NCI-H2227 treated with DMSO at 0.1 percent for 48 hours (cell line): Measurements from ENCODE around the gene DLGAP4.
"Not testable (repeated sequence)": the region's sequence is repeated elsewhere in the genome, so short reads cannot be mapped to it uniquely, and the experiment has no call there.

Experiments
- DNase-seq: peaks from one replicate; lab custom pipeline; 2025; lab: John Stamatoyannopoulos, UW

The DLGAP4 gene

GRCh38 chr20:36355469-36356171 lies 49.5 kb downstream of the DLGAP4 start:
- no peak for DNase-seq

GRCh38 chr20:36359668-36360406 lies 53.7 kb downstream of the DLGAP4 start:
- no peak for DNase-seq

- no peak for DNase-seq
Observed at GRCh38 chr20:36360429-36360828, 54.3 kb downstream of the DLGAP4 start.

- DNase-seq = no peak
Observed at GRCh38 chr20:36361406-36361805, 55.3 kb downstream of the DLGAP4 start.

GRCh38 chr20:36362261-36362660 lies 56.1 kb downstream of the DLGAP4 start:
- DNase-seq = no peak

- DNase-seq = no peak
Observed at GRCh38 chr20:36362978-36363713, 57.0 kb downstream of the DLGAP4 start.

- DNase-seq = no peak
Observed at GRCh38 chr20:36364506-36364905, 58.4 kb downstream of the DLGAP4 start.

- DNase-seq = no peak
Observed at GRCh38 chr20:36366623-36367369, 60.7 kb downstream of the DLGAP4 start.

GRCh38 chr20:36367370-36367745 lies 61.2 kb downstream of the DLGAP4 start:
- no peak for DNase-seq

GRCh38 chr20:36367907-36368799 lies 62.0 kb downstream of the DLGAP4 start:
- DNase-seq = no peak

GRCh38 chr20:36368869-36369268 lies 62.7 kb downstream of the DLGAP4 start:
- no peak for DNase-seq

GRCh38 chr20:36369739-36370138 lies 63.6 kb downstream of the DLGAP4 start:
- no peak for DNase-seq

GRCh38 chr20:36370991-36371790 lies 65.1 kb downstream of the DLGAP4 start:
- no peak for DNase-seq

GRCh38 chr20:36372666-36373065 lies 66.5 kb downstream of the DLGAP4 start:
- DNase-seq = no peak

- DNase-seq = no peak
Observed at GRCh38 chr20:36373089-36373488, 67.0 kb downstream of the DLGAP4 start.

GRCh38 chr20:36374995-36375394 lies 68.9 kb downstream of the DLGAP4 start:
- DNase-seq = no peak

GRCh38 chr20:36377348-36378326 lies 71.5 kb downstream of the DLGAP4 start:
- DNase-seq = no peak

GRCh38 chr20:36378686-36379085 lies 72.5 kb downstream of the DLGAP4 start:
- DNase-seq = no peak

GRCh38 chr20:36379914-36380313 lies 73.8 kb downstream of the DLGAP4 start:
- DNase-seq = not testable (repeated sequence)
